ENCODE data around the gene DHX30. TPM values are rescaled to one million over a fixed set of nuclear protein-coding genes. Genes with fewer than 3 reads are reported as not detected.

The DHX30 gene
- total and polyA plus RNA-seq, 2 of the 4 experiments (the other 2 are of a cell fraction) = 55.6 to 57.2 TPM

GRCh38 chr3:47871389-47871788 is 68.5 kb downstream of the DHX30 start:
- Histone ChIP-seq H2AK9ac (replicated peaks; ENCODE audit: low read depth, low read length, poor library complexity) (no peak overlapping the region), H2AFZ (replicated peaks; ENCODE audit: low read length, poor library complexity) (no peak overlapping the region), H2BK5ac (ENCODE audit: low read depth, low read length, poor library complexity, severe bottlenecking) (no peak overlapping the region), H3K4me2 (ENCODE audit: low read depth, low read length) (no peak overlapping the region), H3K4me3 (ENCODE audit: insufficient read depth, low read depth, low read length) (no peak overlapping the region), H3K23ac (ENCODE audit: low read depth, low read length) (no peak overlapping the region), H3K14ac (replicated peaks; ENCODE audit: low read depth, low read length) (no peak overlapping the region), H3K79me1 (ENCODE audit: low read depth in 1 of 2, low read length in 2 of 2) (peaks cover 50 to 63% of the 10 kb centered on the region in 2 experiments), H2BK20ac (ENCODE audit: low read depth, low read length) (no peak overlapping the region), H3K4ac (ENCODE audit: low read depth, low read length) (no peak overlapping the region), H3K27me3 (ENCODE audit: control insufficient read depth, insufficient read depth, low read length) (no peaks in the 10 kb centered on the region), H4K8ac (ENCODE audit: low read depth in 2 of 2, low read length in 2 of 2) (no peak overlapping the region), H4K91ac (ENCODE audit: insufficient read depth, low read depth, low read length) (no peak overlapping the region), H3K9me1 (ENCODE audit: insufficient read depth, low read length) (no peaks in the 10 kb centered on the region; the same call in 1 of the 2 replicates), H2AK5ac (ENCODE audit: low read depth, low read length) (no peak overlapping the region), H4K5ac (ENCODE audit: low read depth, low read length) (no peak overlapping the region), H3K18ac (ENCODE audit: low read depth, low read length) (no peak overlapping the region), H3K56ac (ENCODE audit: extremely low read depth, insufficient read depth, low read length) (no peak overlapping the region), H2BK15ac (ENCODE audit: low read depth, low read length) (no peak overlapping the region), H3K9ac (ENCODE audit: low read depth, low read length) (no peak overlapping the region), H3K4me1 (ENCODE audit: control insufficient read depth, insufficient read depth, low read length) (no peaks in the 10 kb centered on the region), H4K20me1 (ENCODE audit: insufficient read depth, low read length) (no peaks in the 10 kb centered on the region; the same call in 1 of the 2 replicates), H3K36me3 (ENCODE audit: control insufficient read depth, insufficient read depth, low read length) (peaks cover 72% of the 10 kb centered on the region), H3K27ac (ENCODE audit: insufficient read depth, low read length) (no peak overlapping the region), H2BK120ac (ENCODE audit: low read depth, low read length) (no peak overlapping the region), H3K9me3 (ENCODE audit: control insufficient read depth, insufficient read depth, low read length) (no peaks in the 10 kb centered on the region)
- dilution Hi-C loops (cut with HindIII; ENCODE audit: low sequenced_read_pairs, unreplicated experiment) = no loop called here
- BruUV-seq (replicated peaks) = no TSS peak
- DNase-seq (no peak), ATAC-seq (ENCODE audit: low read depth) (no peak)
- in situ Hi-C loops (cut with MboI; ENCODE audit: low sequenced_read_pairs) = no loop called here
- POLR2A ChIA-PET (ENCODE audit: unreplicated experiment) = no interaction called here
- WGBS, 2 experiments (ENCODE audit: extremely low coverage in 2 of 2, insufficient read length in 1 of 2) = no CpG with 5 or more reads among the region's 2 CpGs
- TF ChIP-seq MXI1 (IDR thresholded peaks at IDR 0.05; ENCODE audit: borderline replicate concordance, low read depth, low read length) = no peak
- no peak for TF ChIP-seq BHLHE40 (IDR thresholded peaks at IDR 0.05; ENCODE audit: low read depth, low read length)
- no peak for TF ChIP-seq FOS (IDR thresholded peaks at IDR 0.05; ENCODE audit: low read depth, low read length)
- TF ChIP-seq SMC3 (IDR thresholded peaks at IDR 0.05; ENCODE audit: low read depth, low read length) = no peak
- no peak for TF ChIP-seq MAFK (IDR thresholded peaks at IDR 0.05; ENCODE audit: low read depth, low read length)
- CTCF ChIA-PET = no interaction called here
- intact Hi-C loops (cut with micrococcal nuclease) = loop anchor here (10.0 kb wide), 1 partner anchor 283 kb away; no protein-coding TSS in a partner anchor

All from IMR-90 (cell line).